HK-2 (cell line): ENCODE results near the gene ERICH4.

Source experiments
- DNase-seq: peaks from one replicate; pipeline ENCODE4 v3.0.0-alpha.2; 2018; ENCODE audit not compliant: unreplicated experiment

ERICH4 gene

DNA sequence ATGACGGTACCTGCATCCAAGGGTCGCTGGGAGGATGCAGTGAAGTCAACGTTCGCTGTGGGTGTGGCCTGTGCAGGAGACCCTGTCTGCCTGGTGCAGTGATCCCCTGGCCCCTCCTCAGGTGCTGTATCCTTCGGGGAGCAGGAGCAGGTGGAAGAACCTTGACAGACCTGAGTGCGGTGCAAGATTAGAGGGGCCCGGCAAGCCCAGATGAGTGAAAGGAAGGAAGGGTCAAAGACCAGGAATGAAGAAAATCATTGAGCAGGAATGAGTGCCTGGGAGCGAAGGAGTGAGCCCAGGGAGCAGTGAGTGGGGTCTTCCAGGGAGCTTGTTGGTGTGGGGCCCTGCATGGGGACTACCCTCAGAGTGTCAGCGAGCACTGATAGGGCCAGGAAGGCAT is 28.5 kb upstream of the ERICH4 start:
- no peak for DNase-seq

DNA sequence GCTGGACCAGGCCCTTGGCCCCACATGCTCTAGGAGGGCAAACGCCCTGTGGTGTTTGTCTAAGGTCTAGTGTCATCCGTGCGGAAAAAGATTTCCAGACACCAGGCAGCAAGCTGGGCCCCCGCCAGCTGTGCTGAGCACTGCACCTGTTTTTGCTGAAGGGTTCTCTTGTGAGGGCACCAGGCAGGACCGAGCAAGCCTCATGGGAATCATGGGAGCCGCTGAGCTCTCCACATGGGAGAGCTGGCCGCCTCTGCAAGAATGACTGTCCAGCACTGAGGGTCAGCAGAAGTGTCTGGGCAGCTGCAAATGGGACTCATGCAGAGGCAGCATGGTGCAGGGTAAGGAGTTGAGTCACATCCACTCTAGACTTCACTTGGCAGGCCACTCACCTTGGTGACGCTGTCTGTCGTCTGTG is 27.8 kb upstream of the ERICH4 start:
- DNase-seq = no peak

GRCh38 chr19:41416194-41416674 is 26.7 kb upstream of the ERICH4 start:
- no peak for DNase-seq

- no peak for DNase-seq
Observed at GRCh38 chr19:41420101-41420880, 22.7 kb upstream of the ERICH4 start.

GRCh38 chr19:41421314-41421713 is 21.6 kb upstream of the ERICH4 start:
- no peak for DNase-seq

DNA sequence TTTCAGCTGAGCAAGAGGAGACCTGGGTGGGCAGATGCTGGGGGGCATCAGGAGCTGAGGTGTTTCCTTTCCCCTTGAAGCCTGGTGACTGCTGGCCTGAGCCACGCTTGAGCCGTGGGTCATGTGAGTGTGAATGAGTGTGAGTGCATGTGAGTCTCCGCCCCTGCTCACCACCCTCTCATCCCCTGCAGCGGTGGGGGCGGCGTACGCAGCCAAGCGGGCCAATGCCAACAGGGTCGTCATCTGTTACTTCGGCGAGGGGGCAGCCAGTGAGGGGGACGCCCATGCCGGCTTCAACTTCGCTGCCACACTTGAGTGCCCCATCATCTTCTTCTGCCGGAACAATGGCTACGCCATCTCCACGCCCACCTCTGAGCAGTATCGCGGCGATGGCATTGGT is 21.0 kb upstream of the ERICH4 start:
- DNase-seq = no peak

GRCh38 chr19:41422456-41422855 is 20.5 kb upstream of the ERICH4 start:
- DNase-seq = no peak

DNA sequence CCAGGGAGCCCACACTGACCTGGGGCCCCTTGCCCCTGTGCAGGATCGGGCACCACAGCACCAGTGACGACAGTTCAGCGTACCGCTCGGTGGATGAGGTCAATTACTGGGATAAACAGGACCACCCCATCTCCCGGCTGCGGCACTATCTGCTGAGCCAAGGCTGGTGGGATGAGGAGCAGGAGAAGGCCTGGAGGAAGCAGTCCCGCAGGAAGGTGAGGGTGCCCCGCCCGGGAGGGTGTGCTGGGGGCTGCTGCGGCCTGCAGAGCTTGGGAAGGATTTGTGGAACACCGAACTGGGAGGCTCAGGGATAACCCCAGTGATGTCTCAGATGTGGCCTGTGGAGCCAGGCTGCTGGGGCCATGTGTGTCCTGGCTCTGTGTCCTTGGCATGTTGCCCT is 20.0 kb upstream of the ERICH4 start:
- DNase-seq = no peak

GRCh38 chr19:41424335-41425173 is 18.4 kb upstream of the ERICH4 start:
- no peak for DNase-seq

- DNase-seq = no peak
Observed at GRCh38 chr19:41425174-41426115, 17.5 kb upstream of the ERICH4 start.

- DNase-seq = no peak
Observed at GRCh38 chr19:41426116-41426841, 16.7 kb upstream of the ERICH4 start.

- DNase-seq = no peak
Observed at GRCh38 chr19:41426952-41427646, 15.9 kb upstream of the ERICH4 start, which contains the start of gene B3GNT8. TSS of gene B3GNT8 (minus strand) at chr19:41427374. CDS start at chr19:41426778, 596 bp downstream.

GRCh38 chr19:41427647-41428480 is 15.1 kb upstream of the ERICH4 start:
- DNase-seq = no peak

DNA sequence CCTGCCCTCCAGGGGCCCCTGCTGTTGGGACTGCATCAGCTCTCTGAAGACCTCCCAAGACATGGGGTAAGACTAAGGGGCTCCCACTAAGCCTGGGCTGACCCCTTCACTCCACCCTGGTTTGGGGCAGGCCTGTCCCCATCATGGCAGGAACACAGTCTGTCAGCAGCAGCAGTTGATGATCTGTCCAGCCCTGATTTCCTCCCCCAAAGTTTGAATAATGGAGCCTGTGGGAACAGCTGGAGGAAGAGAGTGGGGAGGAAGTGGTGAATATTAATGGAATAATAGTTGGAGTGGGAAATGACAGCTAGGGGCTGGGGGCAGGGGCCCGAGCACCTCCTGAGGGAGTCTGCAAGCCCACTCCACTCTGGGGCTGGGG is 14.5 kb upstream of the ERICH4 start:
- DNase-seq = no peak

GRCh38 chr19:41430922-41431321 is 12.0 kb upstream of the ERICH4 start:
- DNase-seq = no peak

- no peak for DNase-seq
Observed at GRCh38 chr19:41431426-41432386, 11.2 kb upstream of the ERICH4 start.

DNA sequence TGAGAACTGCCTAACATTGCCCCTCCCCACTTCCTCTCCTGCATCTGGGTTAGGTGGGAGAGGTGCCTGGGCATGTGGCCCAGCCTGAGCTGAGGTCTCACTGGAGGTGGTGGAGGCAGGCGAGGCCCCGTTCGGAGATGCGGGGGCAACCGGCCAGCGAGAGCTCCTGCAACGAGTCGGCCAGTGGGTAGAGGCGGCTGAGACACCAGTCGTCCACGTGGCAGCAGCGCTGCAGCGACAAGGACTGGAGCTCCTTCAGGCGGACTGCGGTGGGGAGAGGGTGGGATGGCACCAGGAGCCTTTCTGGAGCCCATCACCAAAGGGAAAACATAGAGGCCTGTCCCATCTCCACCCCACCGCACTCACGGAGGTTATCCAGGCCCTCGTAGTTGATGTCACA is 9.8 kb upstream of the ERICH4 start:
- no peak for DNase-seq

DNA sequence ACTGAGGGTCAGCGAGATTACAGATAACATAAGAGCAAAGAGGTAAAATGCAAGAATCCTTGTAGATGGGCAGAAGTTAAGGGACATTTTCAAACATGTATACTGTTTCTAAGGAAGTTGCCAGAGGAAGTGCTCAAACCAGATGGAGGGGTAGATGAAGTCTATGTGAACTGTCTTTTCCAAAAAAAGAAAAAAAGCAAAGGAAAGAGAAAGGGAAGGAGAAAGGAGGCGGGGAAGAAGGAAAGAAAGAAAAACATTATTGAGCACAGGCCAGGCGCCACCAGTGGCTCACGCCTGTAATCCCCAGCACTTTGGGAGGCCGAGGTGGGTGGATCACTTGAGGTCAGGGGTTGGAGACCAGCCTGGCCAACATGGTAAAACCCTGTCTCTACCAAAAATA is 8.5 kb upstream of the ERICH4 start:
- DNase-seq = no peak
